Smooth muscle cell (in vitro differentiated cells): ENCODE results near the gene ZBTB20. TPM values are rescaled to one million over a fixed set of nuclear protein-coding genes. Genes with fewer than 3 reads are reported as not detected.

Source experiments
- DNase-seq: peaks from one replicate; lab custom pipeline; 2025; ENCODE audit not compliant: unreplicated experiment; lab: John Stamatoyannopoulos, UW
- H2AFZ ChIP-seq: fragments of 200-600 bp; sonication (generic); 2 replicates; pipeline ENCODE4 v1.6.0; 2016; ENCODE audit warnings: antibody characterized with exemption, low read depth, mild to moderate bottlenecking
- H3F3A ChIP-seq: fragments of 200-600 bp; sonication (generic); 2 replicates; pipeline ENCODE4 v1.6.0; 2017; ENCODE audit warnings: antibody characterized with exemption, low read depth
- H3K27ac ChIP-seq: fragments of 200-600 bp; sonication (generic); 2 replicates; pipeline ENCODE4 v1.5.1; 2016; ENCODE audit warnings: low read depth, mild to moderate bottlenecking
- H3K27me3 ChIP-seq: fragments of 200-600 bp; sonication (generic); 2 replicates; pipeline ENCODE4 v1.6.1; 2016; ENCODE audit warnings: low read depth, mild to moderate bottlenecking
- H3K36me3 ChIP-seq: fragments of 200-600 bp; sonication (generic); 2 replicates; pipeline ENCODE4 v1.5.1; 2016; ENCODE audit warnings: low read depth
- H3K4me1 ChIP-seq: fragments of 200-600 bp; sonication (generic); 2 replicates; pipeline ENCODE4 v1.5.1; 2016; ENCODE audit warnings: low read depth
- H3K4me2 ChIP-seq: fragments of 200-600 bp; sonication (generic); 2 replicates; pipeline ENCODE4 v1.6.0; 2016; ENCODE audit warnings: mild to moderate bottlenecking
- H3K4me3 ChIP-seq: fragments of 200-600 bp; sonication (generic); 2 replicates; pipeline ENCODE4 v1.5.1; 2016; ENCODE audit warnings: mild to moderate bottlenecking
- H3K79me2 ChIP-seq: fragments of 200-600 bp; sonication (generic); 2 replicates; pipeline ENCODE4 v1.6.0; 2016; ENCODE audit warnings: low read depth, mild to moderate bottlenecking
- H3K9ac ChIP-seq: fragments of 200-600 bp; sonication (generic); 2 replicates; pipeline ENCODE4 v1.6.0; 2016; ENCODE audit warnings: low read depth
- H3K9me3 ChIP-seq: fragments of 200-600 bp; sonication (generic); replicated peaks from 2 replicates; pipeline ENCODE4 v1.5.1; 2016; ENCODE audit warnings: low read depth
- H4K20me1 ChIP-seq: fragments of 200-600 bp; sonication (generic); 2 replicates; pipeline ENCODE4 v1.6.0; 2016; ENCODE audit warnings: low read depth
- WGBS: methylation state at CpG from one replicate; pipeline ENCODE4 v1.1.7; 2016; ENCODE audit warnings: low lambda C conversion rate; 5-methylcytosine and 5-hydroxymethylcytosine counted together
- polyA plus RNA-seq: library from polyadenylated mRNA; unstranded; fragments of >200 nt; fragmentation: Nextera tagmentation; extraction: Ambion mirVana; gene quantifications from 2 replicates; pipeline ENCODE4 v1.2.1, GENCODE V29; 2016
- total RNA-seq: library from RNA; depleted of rRNA; stranded (reverse); fragments of >200 nt; gene quantifications from 2 replicates; pipeline ENCODE4 v1.2.3, GENCODE V29; 2014
- TF ChIP-seq, protein P1 (sequence below): fragments of 200-600 bp; sonication (generic); IDR thresholded peaks from 2 replicates; pipeline ENCODE4 v1.5.1; 2017; ENCODE audit warnings: borderline replicate concordance, mild to moderate bottlenecking, antibody characterized with exemption; ENCODE audit not compliant: insufficient read depth, poor library complexity, severe bottlenecking

The ZBTB20 gene
- total and polyA plus RNA-seq, 2 experiments from 2014 or later: 4.9 to 6.8 TPM

DNA sequence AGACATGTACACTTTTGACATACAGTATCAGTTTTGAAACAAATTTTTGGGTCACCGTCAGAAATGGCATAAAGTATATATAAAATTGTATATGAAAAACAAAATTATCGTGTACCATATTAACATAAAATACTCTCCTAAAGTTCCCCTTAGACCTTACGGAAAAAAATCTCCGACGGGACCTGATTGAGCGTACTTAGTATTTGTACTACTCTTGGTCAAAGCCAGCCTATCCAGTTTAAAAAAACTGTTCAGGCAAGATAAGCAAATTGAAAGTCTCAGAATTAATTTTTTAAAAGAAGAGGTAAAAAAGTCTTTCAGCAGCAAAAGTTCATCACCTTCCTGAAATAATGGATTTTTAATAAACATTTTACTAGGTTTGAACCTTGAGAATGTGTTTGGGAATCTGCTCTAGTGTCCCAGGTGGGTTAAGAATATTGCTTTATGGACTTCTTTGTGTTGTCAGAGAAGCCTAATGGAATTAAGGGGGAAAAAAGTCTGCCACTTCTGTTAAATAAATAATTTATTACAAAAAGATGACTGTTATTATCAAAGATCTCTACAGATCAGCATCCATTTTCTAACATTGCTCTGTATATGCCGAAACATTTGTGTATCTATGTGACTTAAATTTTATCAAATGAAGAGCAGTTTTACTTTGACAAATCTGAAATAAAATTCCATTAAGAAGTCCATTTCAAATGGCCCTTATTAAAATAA, 48.6 kb downstream of the ZBTB20 start:
- H3F3A ChIP-seq: no peaks in the 10 kb centered on the region
- H3K27me3 ChIP-seq: no peaks in the 10 kb centered on the region
- H2AFZ ChIP-seq: no peak overlapping the region
- 93% methylated on average over 7 of the region's 7 CpGs for WGBS
- no peak overlapping the region for H3K27ac ChIP-seq
- TF ChIP-seq, protein P1, sequence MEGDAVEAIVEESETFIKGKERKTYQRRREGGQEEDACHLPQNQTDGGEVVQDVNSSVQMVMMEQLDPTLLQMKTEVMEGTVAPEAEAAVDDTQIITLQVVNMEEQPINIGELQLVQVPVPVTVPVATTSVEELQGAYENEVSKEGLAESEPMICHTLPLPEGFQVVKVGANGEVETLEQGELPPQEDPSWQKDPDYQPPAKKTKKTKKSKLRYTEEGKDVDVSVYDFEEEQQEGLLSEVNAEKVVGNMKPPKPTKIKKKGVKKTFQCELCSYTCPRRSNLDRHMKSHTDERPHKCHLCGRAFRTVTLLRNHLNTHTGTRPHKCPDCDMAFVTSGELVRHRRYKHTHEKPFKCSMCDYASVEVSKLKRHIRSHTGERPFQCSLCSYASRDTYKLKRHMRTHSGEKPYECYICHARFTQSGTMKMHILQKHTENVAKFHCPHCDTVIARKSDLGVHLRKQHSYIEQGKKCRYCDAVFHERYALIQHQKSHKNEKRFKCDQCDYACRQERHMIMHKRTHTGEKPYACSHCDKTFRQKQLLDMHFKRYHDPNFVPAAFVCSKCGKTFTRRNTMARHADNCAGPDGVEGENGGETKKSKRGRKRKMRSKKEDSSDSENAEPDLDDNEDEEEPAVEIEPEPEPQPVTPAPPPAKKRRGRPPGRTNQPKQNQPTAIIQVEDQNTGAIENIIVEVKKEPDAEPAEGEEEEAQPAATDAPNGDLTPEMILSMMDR: no peak
- no peaks in the 10 kb centered on the region for H3K36me3 ChIP-seq
- H4K20me1 ChIP-seq: no peaks in the 10 kb centered on the region
- H3K4me1 ChIP-seq: no peaks in the 10 kb centered on the region
- no peaks in the 10 kb centered on the region for H3K9me3 ChIP-seq
- no peaks in the 10 kb centered on the region for H3K79me2 ChIP-seq
- no peak overlapping the region for H3K4me2 ChIP-seq
- H3K9ac ChIP-seq: no peak overlapping the region
- peak overlapping the region; percentile 48 for H3K4me3 ChIP-seq
- DNase-seq: no peak

DNA sequence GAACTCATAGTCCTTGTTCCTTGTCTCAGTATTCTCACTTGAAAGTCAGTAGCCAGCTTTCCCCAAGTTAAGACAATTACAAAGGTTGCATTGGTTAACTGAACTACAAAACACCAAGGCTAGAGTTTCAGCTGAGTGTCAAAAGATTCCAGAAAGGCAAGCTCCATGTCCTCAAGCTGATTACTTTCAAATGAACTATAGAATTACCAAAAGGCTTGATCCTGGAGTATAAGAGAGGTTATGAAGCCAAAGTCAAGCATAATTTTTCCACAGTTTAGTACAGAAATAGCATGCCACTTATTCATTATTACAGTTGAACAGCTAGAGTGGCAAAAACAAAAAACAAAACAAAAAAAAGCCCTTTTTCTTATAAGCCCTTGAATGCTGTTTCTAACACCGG, 51.9 kb downstream of the ZBTB20 start:
- Histone ChIP-seq H3K9me3 (no peaks in the 10 kb centered on the region), H4K20me1 (no peaks in the 10 kb centered on the region), H3K9ac (no peak overlapping the region), H3K36me3 (no peaks in the 10 kb centered on the region), H3K27ac (no peak overlapping the region), H2AFZ (no peak overlapping the region), H3F3A (no peaks in the 10 kb centered on the region), H3K4me3 (no peak overlapping the region), H3K27me3 (no peaks in the 10 kb centered on the region), H3K4me2 (no peak overlapping the region), H3K79me2 (no peaks in the 10 kb centered on the region), H3K4me1 (no peaks in the 10 kb centered on the region)
- DNase-seq: no peak
- TF ChIP-seq, protein P1: no peak
- WGBS: 93% methylated on average over 1 of the region's 1 CpG

DNA sequence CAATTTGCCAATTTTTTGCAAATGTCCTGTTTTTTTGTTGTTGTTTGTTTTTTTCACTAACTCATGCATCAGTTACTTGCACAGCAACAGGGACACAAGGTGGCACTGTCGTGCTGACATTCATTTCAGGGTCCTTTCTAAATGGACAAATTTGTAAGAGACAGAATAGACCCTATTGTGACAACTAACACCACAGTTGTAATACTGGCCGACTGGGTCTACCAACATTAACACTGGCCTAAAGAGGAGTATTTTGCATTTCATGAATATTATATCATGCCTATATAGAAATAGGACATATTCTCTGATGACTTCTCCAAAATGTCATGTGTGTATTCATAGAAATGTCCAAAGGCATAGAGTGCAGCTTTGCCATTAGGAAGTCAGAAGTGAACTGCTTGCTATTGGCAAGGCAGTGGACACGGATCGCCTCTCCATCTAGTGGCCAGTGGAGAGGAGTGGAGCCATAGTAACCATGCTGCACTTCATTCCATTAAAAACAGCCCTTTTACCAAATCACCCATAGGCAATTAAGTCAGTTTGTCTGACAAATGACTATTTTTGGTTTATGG, 54.8 kb downstream of the ZBTB20 start:
- DNase-seq: no peak
- 29% methylated on average over 4 of the region's 4 CpGs for WGBS

More for the DNA sequence above, 54.8 kb downstream of the ZBTB20 start:
- H3K9ac ChIP-seq: no peak overlapping the region
- H3K4me2 ChIP-seq: no peak overlapping the region
- H3K27ac ChIP-seq: no peak overlapping the region
- H3F3A ChIP-seq: no peaks in the 10 kb centered on the region
- no peaks in the 10 kb centered on the region for H4K20me1 ChIP-seq
- H3K79me2 ChIP-seq: no peaks in the 10 kb centered on the region
- no peaks in the 10 kb centered on the region for H3K9me3 ChIP-seq
- no peaks in the 10 kb centered on the region for H3K27me3 ChIP-seq
- H3K36me3 ChIP-seq: no peaks in the 10 kb centered on the region
- H3K4me1 ChIP-seq: no peaks in the 10 kb centered on the region
- no peak overlapping the region for H2AFZ ChIP-seq
- H3K4me3 ChIP-seq: no peak overlapping the region
- TF ChIP-seq, protein P1: peak; percentile 34
